ENCODE measurements around the gene TMEM132C.

The TMEM132C gene

DNA sequence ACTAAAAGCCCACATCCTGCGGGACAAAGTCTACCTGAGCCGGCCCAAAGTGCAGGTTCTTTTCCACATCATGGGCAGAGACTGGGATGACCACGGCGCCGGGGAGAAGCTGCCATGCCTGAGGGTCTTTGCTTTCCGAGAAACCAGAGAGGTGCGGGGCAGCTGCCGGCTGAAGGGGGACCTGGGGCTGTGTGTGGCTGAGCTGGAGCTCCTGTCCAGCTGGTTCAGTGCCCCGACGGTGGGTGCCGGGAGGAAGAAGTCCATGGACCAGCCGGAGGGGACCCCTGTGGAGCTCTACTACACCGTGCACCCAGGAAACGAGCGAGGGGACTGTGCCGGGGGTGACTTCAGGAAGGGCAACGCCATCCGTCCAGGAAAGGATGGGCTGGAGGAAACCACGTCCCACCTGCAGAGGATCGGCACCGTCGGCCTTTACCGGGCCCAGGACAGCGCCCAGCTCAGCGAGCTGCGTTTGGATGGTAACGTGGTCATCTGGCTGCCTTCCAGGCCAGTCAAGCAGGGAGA lies 148.1 kb downstream of the TMEM132C start:
- no peak for DNase-seq (ENCODE audit: low read depth in 2 of 2)

DNA sequence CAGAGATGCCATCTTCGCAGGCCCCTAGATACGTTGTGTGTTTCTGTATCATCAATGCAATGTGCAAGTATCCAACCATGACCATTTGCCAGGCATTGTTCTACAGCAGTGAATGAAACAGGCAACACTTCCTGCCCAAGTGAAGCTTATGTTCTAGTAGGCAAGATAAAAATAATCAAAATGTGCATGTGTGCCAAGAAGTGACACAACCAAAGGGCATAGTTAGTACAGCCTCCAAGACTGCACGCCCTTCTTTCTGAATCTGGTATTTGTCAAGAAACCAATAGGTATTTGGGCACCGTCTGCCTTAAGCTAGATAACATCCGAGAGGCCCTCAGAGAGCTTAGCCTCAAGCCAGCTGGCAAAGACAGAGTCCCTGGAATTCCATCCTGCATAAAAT lies 152.0 kb downstream of the TMEM132C start:
- no peak for DNase-seq (ENCODE audit: low read depth in 2 of 2)

DNA sequence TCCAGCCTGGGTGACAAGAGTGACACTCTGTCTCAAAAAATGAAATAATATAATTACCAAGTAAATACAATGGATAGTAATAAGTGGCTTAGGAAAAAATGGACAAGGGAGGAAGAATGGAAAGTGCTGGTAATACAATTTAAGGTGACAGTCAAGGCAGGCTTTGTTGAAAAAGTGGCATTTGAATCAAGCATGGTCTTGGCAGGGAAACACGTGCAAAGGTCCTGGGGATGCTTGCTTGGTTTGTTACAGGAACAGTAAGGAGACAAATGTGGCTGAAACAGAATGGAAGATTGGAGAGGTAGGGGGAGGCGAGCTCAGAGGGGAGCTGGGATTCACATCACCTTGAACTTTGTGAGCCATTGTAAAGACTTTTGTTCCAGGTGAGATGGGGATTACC lies 153.2 kb downstream of the TMEM132C start:
- DNase-seq (ENCODE audit: low read depth in 2 of 2): no peak

DNA sequence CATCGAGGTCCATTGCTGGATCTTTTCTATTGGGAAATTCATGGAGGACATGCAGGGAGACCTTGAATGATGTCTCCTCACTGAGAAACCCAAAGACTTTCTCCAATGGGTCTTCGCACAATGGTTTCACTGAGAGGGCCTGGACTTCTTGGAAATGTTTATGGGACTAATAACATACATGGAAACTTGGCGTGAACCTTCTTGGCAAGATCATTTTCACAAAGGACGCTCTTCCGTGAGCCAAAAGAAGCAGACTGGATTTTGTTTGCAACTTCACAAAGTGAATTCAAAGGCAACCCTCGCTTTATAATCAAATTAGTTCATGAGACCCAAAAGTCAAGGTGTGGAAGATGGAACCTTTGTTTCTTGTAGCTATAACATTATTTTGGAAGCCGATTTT lies 154.4 kb downstream of the TMEM132C start:
- DNase-seq (ENCODE audit: low read depth in 2 of 2): no peak

DNA sequence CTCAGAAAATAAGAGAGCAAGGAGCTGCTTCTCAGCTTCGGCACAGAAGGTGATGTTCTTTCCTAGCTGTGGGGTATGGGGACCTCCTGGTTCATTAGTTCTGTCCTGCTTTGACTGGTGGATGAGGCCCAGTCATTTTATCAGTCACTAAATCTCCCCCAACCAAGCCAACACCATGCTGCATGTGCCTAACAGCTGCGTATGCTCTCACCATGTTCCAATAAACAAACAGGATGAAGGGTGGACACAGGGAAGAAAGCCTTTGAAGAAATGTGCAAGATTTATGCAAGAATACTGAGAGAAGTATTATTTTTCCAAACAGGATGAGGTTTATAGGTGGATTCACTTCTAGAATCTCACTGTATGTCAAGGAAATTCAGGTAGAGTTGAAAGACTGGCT lies 156.2 kb downstream of the TMEM132C start:
- no peak for DNase-seq (ENCODE audit: low read depth in 2 of 2)

DNA sequence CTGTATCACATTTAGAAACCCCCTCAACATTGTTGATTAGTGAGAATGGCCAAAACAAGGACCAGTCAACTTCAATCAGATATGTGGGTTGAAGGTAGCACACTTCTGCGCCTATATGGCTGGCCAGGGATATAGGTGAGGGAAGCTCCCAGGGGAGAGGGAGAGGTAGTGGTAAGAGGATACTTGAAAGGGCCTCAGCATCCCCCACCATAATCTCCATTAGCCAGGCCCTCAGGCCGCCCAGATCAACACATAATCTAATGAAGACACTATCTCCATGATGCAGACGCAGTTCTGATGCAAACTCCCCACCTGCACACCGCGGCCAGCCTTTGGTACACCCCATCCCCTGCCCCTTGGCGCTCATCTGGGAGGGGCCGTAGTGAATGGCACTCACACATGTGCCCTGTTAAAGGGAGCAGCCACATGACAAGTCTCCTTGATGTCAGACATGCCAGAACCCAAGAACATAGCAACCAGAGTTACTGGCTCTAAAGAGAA lies 158.0 kb downstream of the TMEM132C start:
- no peak for DNase-seq (ENCODE audit: low read depth in 2 of 2)

DNA sequence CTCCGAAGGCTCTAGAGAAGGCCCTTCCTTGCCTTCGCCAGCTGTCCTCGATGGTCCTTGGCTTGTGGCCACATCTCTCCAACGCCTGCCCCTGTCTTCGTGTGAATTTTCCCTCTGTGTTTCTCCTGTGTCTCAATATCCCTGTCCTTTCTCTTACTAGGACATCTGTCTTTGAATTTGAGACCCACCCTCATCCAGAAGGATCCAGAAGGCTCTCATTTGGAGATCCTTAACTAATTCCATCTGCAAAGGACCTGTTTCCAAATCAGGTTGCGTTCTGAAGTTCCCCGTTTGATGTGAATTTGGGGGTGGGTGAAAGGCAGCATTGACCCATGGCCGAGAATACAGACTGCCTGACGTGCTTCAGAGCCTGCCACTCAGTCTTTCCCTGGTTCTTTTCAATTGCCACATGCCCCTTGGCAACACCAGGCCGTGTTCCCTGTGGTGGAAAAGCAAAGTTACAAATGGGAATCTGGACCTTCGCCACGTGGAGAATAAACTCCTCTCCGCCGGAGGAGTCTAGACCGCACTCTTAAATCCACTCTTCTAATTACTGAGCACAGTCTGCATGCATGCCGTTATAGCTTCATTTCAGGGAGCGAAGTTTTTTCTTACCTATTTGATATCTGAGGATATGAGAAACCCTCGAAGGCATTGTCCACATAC lies 158.8 kb downstream of the TMEM132C start:
- DNase-seq (ENCODE audit: low read depth in 2 of 2): no peak

DNA sequence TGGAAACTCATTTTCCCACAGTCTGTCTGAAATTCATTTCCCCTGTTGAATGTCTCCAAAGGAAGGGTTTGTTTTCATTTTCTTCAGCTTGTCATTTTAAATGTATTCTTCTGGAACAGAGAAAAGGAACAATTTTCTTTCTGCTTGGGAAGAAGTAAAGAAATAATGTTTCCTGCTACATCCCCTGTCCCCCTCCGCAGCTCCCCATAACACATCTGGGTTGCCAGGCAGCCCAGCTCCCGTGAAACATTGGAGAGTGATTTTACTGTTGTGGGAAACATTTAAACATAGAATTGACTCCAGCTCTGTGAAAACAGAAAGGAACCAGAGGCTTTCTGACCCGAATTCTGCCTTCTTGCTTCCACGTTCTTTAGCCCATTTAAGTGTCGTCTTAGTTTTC lies 159.5 kb downstream of the TMEM132C start:
- DNase-seq (ENCODE audit: low read depth in 2 of 2): no peak

DNA sequence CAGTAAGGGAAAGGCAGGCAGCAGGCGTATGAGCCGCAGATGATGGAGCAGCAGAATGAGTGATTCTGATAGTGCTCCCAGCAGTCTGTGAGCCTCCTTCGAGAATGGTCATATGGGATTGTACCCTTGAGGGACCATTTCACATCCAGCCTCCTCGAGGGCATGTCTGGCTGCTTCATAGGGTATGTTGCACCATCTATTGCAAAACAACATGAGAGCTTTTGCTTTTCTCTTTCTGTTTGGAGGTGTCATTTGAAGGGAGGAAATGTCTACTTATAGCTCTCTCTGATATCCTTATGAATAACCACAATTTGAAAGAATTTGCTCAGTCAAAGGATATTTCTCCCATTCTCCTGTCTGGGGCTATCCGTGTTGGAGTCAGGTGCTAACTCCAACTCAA lies 172.8 kb downstream of the TMEM132C start:
- DNase-seq (ENCODE audit: low read depth in 2 of 2): no peak

DNA sequence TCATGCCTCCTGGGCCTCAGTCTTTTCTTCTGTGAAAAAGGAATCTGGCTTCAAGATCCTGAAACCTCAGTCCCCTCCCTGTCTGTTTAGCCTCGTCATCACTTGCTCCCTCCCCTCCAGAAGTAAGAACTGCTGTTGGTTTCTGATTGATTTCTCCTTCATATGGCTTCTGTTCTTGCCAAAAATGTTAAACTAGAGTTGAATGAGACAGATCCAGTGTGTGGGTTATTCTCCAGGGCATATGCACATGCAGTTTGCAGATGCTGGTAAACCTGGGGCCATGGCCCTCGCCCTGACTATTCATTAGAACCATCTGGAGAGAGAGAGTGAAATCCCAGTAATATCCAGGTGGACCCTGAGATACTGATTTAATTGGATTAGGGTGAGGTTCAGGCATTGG lies 175.1 kb downstream of the TMEM132C start:
- DNase-seq (ENCODE audit: low read depth in 2 of 2): no peak

DNA sequence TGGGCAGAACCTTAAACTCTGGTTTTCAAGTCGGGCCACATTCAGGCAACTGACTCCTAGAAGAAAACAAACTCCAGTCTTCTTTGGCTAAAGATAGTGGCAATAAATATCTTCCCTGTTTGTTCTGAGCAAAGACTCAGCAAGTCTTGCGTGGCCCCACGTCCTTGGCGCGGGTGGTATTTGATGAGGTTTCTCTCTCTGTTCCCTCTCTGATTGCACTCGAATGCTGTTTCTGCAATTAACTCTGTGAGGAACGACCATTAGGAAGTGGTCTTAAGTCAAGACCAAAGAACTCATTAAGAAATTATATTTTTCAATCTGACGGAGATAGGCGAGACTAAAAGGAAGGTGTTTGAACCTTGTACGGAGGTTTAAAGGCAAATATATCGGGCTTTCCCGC lies 177.6 kb downstream of the TMEM132C start:
- DNase-seq (ENCODE audit: low read depth in 2 of 2): no peak

DNA sequence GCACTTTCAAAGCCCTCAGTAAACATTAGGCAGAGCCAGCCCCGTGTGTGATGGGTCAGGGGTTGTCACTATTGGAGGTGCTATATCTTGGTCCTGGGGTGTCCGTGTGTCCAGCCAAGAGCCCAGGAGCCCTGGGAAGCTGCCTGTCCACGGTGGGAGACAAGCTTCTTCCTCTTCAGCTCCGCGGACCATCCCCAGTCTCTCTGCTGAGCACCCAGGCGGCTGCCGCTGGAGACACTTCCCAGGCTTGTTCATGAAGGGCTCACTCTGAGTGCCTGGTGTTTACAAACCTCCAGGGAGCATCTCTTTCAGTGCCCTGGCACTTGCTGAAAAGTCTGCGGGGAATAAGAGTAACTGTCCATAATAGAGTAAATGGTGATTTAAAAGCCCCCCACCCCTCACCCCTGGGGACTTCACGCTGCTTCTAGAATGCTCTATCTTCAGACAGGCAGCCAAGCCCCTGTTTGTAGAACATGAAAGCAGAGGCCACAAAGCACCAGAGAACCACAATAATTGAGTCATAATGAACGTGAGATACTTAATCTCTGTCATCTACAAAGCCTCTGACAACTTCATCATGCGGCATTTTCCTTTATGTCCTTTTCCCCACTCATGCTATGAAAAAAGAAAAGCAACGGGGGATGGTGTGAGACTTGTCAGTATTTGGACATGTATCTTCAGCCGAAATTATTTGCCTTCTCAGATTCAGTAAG lies 178.6 kb downstream of the TMEM132C start:
- DNase-seq (ENCODE audit: low read depth in 2 of 2): no peak

DNA sequence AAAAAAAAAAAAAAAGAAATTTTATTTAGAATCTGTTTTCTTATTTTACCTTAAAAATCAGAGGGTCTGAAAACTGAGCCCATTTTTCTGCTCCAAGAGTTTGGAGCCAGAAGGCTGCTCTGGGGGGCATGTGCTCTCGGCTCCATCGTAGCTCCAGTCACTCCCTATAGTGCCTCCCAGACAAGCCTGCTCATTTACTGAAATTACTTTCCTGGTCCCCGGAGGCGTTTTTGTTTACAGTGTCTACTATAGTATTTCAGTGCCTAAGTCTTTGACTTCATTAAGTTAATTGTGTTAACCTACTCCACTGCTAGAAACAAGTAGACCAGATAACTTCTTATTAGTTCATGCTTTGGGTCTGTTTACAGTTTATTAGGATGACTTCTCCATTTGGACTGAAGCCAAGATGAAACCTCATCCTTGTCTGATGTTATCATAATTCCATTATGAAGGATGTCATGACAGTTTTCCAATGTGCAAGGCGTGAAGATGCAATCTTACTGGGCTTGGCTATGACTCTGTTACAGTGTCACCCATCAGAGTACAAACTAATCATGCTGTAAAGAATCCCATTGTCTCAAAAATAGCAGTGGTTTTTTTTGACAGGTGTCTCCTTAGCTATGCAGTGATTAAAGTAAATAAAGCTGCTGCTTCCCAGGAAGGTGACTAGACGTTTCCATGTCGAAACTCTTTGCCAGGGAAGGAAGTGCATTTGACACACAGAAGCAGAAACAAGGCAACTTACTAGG lies 182.3 kb downstream of the TMEM132C start:
- no peak for DNase-seq (ENCODE audit: low read depth in 2 of 2)

DNA sequence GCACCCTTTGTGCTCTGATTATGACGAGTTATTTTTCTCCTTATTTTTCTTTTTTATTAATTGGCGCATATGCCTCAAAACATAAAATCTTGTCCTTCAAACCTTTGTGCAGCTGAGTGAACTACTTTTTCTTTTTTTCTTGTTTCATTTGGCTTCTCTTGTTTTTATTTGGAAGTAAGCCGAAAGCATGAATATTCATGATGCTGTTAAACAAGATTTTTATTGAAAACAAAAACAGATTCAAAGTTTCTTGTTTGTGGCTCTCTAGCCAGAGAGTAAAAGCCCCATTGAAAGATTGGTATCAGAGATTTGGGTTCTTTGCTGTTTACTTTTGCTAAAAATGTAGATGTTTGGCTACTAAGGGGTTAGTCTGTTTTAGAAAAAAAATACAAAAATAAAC lies 183.8 kb downstream of the TMEM132C start:
- DNase-seq (ENCODE audit: low read depth in 2 of 2): no peak

DNA sequence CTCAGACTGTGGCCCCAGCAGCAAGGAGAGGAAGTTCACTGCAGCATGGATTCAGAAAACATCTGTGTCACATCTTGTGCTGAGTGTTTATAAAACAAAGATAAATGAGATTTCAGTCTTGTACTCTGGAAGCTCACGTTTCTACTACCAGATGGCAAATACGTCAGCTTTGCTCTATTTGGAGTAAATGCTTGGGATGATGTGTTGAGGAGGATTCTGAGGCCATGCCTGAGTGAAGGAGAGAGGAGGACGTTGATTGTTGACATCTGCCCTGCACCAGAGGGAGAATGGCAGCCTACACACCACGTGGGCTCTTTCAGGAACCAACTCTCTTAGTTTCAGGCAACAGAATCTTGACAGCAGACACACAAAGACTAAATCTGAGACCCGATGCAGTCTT lies 188.9 kb downstream of the TMEM132C start:
- no peak for DNase-seq (ENCODE audit: low read depth in 2 of 2)

DNA sequence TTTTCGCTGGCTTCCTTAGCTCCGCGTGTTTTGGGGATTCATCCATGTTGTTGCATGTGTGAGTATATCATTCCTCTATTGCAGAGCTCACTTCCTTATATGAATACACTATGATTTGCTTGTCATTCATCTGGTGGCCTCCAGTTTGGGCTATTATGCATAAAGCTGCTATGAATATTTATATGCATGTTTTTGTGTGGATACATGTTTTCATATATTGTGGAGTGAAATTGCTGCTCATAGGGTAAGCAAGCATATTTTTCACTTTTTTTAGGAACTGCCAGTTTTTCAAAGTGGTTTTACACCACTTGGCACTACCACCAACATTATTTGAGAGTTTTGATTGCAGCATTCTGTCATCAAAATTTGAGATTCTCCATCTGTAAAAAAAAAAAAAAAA lies 190.0 kb downstream of the TMEM132C start:
- DNase-seq (ENCODE audit: low read depth in 2 of 2): no peak

DNA sequence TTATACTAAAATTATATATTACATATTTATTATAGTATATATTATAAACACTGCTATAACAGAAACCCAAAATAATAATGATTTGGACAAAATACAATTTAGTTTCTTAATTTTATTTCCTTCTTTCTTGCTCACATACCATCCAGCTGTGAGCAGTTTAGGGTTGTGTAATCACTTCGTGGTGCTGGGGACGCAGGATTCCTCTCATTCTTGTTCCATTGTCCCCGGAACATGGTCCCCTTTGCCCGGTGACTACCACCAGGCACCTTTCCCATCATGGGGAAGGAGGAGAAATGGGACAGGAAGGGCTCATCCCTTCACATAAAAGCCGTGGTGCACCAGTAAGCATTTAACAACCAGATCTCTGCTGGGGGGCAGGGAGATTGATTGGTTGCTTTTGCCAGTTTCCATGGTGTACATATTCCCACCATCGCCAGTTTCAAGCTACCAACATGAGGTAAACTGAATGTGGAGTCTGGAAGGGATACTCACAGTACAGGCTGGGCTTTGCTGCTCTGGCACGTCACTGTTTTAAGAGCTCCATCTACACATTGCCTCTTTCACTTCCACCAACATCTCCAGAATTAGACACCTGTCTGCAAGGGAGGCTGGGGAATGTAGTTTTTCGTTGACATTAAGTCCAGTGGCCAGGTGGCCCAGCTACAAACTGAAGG lies 191.5 kb downstream of the TMEM132C start:
- no peak for DNase-seq (ENCODE audit: low read depth in 2 of 2)

DNA sequence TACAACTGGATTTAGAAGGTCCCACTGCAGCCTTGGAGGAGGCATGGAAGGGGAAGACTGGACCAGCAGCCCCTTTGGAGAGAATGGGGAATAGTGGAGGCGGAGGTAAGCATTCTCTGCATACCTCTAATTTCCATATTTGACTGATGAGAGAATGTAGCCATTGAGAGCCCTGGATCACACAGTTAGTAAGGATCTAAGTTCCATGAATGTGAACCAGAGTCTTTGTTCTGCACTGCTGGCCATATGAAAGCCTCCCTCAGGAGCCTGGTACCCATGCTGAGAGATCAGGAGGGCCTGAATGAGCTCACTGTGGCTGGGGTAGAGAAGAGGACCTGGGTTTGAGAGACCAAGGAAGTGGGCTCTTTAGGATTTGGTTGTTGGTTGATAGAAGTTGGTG lies 192.1 kb downstream of the TMEM132C start:
- DNase-seq (ENCODE audit: low read depth in 2 of 2): no peak

DNA sequence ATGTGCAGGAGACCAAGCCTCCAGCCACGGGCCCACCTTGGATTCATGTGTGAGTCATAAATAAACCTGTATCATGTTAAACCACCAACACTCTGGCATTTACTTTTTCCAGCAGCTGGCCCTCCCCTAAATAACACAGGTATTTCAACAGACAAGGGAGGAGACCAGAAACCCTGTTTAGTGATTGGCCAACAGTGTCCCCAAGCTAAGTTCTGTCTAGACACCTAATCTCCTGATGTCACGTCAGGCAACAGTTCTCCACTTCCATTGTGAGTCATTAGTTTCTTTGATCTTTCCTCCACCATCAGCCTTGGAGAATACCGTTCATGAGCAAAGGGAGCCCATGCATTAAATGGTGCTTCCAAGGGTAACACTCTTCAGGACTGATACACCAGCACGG lies 196.9 kb downstream of the TMEM132C start:
- DNase-seq (ENCODE audit: low read depth in 2 of 2): no peak

DNA sequence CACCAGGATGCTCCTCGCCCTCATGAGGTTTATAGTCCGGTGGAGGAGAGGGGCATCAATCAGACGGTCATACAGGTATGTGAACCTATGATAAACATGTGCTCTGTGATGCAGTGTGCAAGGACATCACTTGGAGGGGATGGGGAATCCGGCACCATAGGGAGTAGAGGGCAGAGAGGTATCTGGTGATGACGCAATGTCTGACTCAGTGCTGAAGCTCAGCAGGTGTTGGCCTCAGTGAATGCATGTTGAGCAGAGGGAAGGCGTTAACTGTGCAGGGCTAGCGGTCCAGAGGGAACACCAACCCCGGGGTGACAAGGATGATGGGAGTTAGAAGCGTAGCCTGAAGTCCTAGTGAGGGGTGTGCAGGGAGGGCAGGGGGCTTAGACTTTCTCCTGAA lies 200.9 kb downstream of the TMEM132C start:
- DNase-seq (ENCODE audit: low read depth in 2 of 2): no peak

DNA sequence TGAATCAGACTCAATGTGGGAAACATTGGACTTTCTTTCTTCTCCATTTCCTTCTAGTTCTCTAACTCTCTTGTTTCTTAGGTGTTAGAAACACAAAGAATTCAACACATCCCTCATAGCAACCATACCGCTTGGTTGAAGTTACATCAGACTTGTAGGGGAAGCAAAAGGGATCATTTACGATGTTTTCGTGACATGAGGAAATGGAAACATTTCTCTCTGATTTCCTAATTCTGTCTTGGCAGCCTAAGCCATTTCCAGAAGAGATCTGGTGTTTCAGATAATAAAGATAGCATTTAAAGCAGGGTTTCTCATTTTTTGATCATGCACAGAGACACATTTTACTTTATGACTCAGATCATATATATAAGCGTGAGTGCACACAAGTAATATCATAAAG lies 202.0 kb downstream of the TMEM132C start:
- DNase-seq (ENCODE audit: low read depth in 2 of 2): no peak

DNA sequence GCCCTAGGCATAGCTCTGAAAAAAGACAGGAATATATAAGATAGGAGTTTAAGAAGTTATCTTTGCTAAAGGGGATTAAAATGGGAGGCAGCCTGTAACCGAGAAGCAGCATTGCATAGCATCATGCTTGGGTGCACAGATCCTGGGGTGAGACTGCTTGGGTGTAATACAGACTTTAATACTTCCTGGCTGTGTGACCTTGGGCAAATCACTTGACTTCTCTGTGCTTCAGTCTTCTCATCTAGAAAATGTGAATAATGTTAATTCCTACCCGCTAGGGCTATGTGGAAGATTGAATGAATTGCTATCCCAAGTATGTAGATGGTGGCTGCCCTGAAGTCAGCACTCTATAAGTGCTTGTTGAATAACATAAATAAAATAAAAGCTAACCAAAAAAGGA lies 204.5 kb downstream of the TMEM132C start:
- DNase-seq (ENCODE audit: low read depth in 2 of 2): no peak

Data from stimulated activated CD4-positive, alpha-beta T cell treated with anti-CD3 and anti-CD28 coated beads, Interleukin-12 subunit alpha, Interleukin-12 subunit beta, amount 100 ng/mL, for 24 hours (primary cell).